ENCODE measurements around the gene MKRN2. TPM values are rescaled to one million over a fixed set of nuclear protein-coding genes. Genes with fewer than 3 reads are reported as not detected.

Gene MKRN2
- total and polyA plus RNA-seq, 9 of the 15 experiments (the other 6 are each of a cell fraction or from before 2014, with no cell fraction given) = 29.4 to 63.2 (median 42.9) TPM

GRCh38 chr3:12571986-12572385, 15.1 kb downstream of the MKRN2 start:
- no peaks in the 10 kb centered on the region for H3K9me1 ChIP-seq (ENCODE audit: control insufficient read depth, insufficient read depth, low read length)
- in situ Hi-C loops (cut with MboI) (no loop called here), intact Hi-C loops (cut with micrococcal nuclease) (no loop called here)
- H3K36me3 ChIP-seq (ENCODE audit: control insufficient read depth, insufficient read depth, low read length) = peaks cover 84% of the 10 kb centered on the region
- peaks cover 18% of the 10 kb centered on the region for H3K79me2 ChIP-seq (ENCODE audit: control insufficient read depth, insufficient read depth, low read length)
- no peak for FAIRE-seq
- BruUV-seq (replicated peaks) = no TSS peak
- no peaks in the 10 kb centered on the region for H3K27me3 ChIP-seq (ENCODE audit: control insufficient read depth in 2 of 2, insufficient read depth in 2 of 2, low read length in 2 of 2)
- no peak for ATAC-seq
- H3K4me2 ChIP-seq (ENCODE audit: insufficient read depth, low read length) = no peak overlapping the region
- H2AFZ ChIP-seq (ENCODE audit: low read depth, low read length) = no peak overlapping the region
- ChIA-PET CTCF (ENCODE audit: low intra/inter-chr PET ratio) (no interaction called here), POLR2A (interaction anchor here (1.1 to 4.0 kb wide), 3 partner anchors 9 to 15 kb away, joined by 4 to 23 read pairs (median 5); partner anchors contain the start of gene MKRN2)
- no peaks in the 10 kb centered on the region for H3K4me1 ChIP-seq (replicated peaks in 1 of 2; ENCODE audit: control insufficient read depth in 2 of 2, insufficient read depth in 2 of 2, low read length in 2 of 2)
- peak overlapping the region in 1 of 2 experiments; percentile 47; a peak in 1 of 4 replicates for H3K9ac ChIP-seq (ENCODE audit: insufficient read depth in 1 of 2, low read depth in 2 of 2, low read length in 2 of 2)
- H3K27ac ChIP-seq (ENCODE audit: extremely low read depth, low read depth, low read length) = no peak overlapping the region
- TF ChIP-seq ZNF668 (CRISPR knock-in tag; IDR thresholded peaks at IDR 0.05) (no peak), CBX1 (IDR thresholded peaks at IDR 0.05; ENCODE audit: low read depth) (no peak), ZNF184 (CRISPR knock-in tag; IDR thresholded peaks at IDR 0.05) (no peak), ZNF518B (CRISPR knock-in tag; IDR thresholded peaks at IDR 0.05) (no peak), ZBTB2 (IDR thresholded peaks at IDR 0.05) (no peak), BCL6 (CRISPR knock-in tag; IDR thresholded peaks at IDR 0.05) (no peak), MTF1 (CRISPR knock-in tag; IDR thresholded peaks at IDR 0.05; ENCODE audit: borderline replicate concordance) (no peak), KLF10 (CRISPR knock-in tag; IDR thresholded peaks at IDR 0.05) (no peak), ADNP (tag; IDR thresholded peaks at IDR 0.05) (no peak), FOXP1 (CRISPR knock-in tag; IDR thresholded peaks at IDR 0.05) (no peak), TSC22D4 (tag; IDR thresholded peaks at IDR 0.05) (no peak)
- WGBS (ENCODE audit: insufficient coverage, low coverage, missing lambda C conversion rate) = 90% methylated on average over 11 of the region's 11 CpGs
- H3K4me3 ChIP-seq = no peak overlapping the region
- H4K20me1 ChIP-seq (replicated peaks; ENCODE audit: control insufficient read depth, insufficient read depth, low read length) = no peaks in the 10 kb centered on the region
- no peak for DNase-seq (ENCODE audit: extremely low read depth in 1 of 4, low spot score in 3 of 4)
- no peaks in the 10 kb centered on the region for H3K9me3 ChIP-seq (replicated peaks; ENCODE audit: control insufficient read depth, insufficient read depth, low read depth, low read length)
